MCF 10A (cell line): ENCODE results near the gene TEDDM1. TPM values are rescaled to one million over a fixed set of nuclear protein-coding genes. Genes with fewer than 3 reads are reported as not detected.

Experiments
- BruUV-seq: library from RNA; stranded (reverse); fragments of 400-500 nt; replicated peaks from 2 replicates; lab custom pipeline; 2021; lab: Mats Ljungman, UMichigan
- CTCF ChIA-PET: fragments of 300-600 bp; sonication (Branson Sonifier 250); formaldehyde crosslinking; extraction: SDS; loops from one replicate; lab custom pipeline; 2021; ENCODE audit warnings: antibody characterized with exemption, inconsistent platforms; lab: Yijun Ruan, JAX
- POLR2A ChIA-PET: fragments of 300-600, 350-650 bp; sonication (Branson Sonifier 250); formaldehyde crosslinking; extraction: SDS; loops from one replicate; lab custom pipeline; 2020; ENCODE audit warnings: antibody characterized with exemption, inconsistent platforms; lab: Yijun Ruan, JAX
- DNase-seq: peaks from one replicate; pipeline ENCODE4 v3.0.0-alpha.2; 2018; ENCODE audit not compliant: unreplicated experiment
- H3K27ac Mint-ChIP-seq: one replicate; pipeline ENCODE4 v1.8.0; 2022; ENCODE audit warnings: mild to moderate bottlenecking, low read depth, mixed read lengths; ENCODE audit not compliant: unreplicated experiment
- H3K27me3 Mint-ChIP-seq: one replicate; pipeline ENCODE4 v1.8.0; 2022; ENCODE audit warnings: mixed read lengths; ENCODE audit not compliant: insufficient read depth, unreplicated experiment
- H3K36me3 Mint-ChIP-seq: one replicate; pipeline ENCODE4 v1.8.0; 2022; ENCODE audit warnings: mild to moderate bottlenecking, moderate library complexity, mixed read lengths; ENCODE audit not compliant: insufficient read depth, unreplicated experiment
- H3K4me1 Mint-ChIP-seq: one replicate; pipeline ENCODE4 v1.8.0; 2022; ENCODE audit warnings: mixed read lengths; ENCODE audit not compliant: insufficient read depth, unreplicated experiment
- H3K4me3 Mint-ChIP-seq: one replicate; pipeline ENCODE4 v1.8.0; 2022; ENCODE audit warnings: mild to moderate bottlenecking, moderate library complexity, mixed read lengths; ENCODE audit not compliant: unreplicated experiment
- H3K9me3 Mint-ChIP-seq: one replicate; pipeline ENCODE4 v1.8.0; 2022; ENCODE audit warnings: mixed read lengths; ENCODE audit not compliant: unreplicated experiment
- intact Hi-C: fragments of 100-400 bp; cut with micrococcal nuclease; formaldehyde crosslinking; loops from 2 replicates; pipeline ENCODE4 v1.14.1; 2022
- total RNA-seq: library from RNA; stranded (reverse); gene quantifications from 2 replicates; pipeline ENCODE4 v1.2.3, GENCODE V29; 2022
- TF ChIP-seq, protein P1 (sequence below): fragments of 200-600 bp; IDR thresholded peaks from one replicate; pipeline ENCODE4 v1.8.0; 2022; ENCODE audit warnings: antibody characterized with exemption, mild to moderate bottlenecking; ENCODE audit not compliant: unreplicated experiment

The TEDDM1 gene
- total RNA-seq, 1 experiment from 2014 or later: not detected

DNA sequence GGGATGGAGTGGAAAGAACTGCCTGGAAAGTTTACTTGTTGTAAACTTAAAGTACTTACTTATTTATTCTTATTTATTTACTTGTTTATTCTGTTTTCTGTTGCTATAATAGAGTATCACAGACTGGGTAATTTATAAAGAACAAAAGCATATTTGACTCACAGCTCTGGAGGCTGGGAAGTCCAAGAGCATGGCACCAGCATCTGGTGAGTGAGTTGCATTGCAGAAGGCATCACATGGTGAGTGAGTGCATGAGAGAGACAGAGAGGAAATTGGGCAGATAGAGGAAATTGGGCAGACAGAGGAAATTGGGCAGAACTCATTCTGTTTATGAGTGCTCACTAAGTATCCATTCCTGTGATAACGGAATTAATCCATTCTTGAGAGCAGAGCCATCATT is 37.9 kb upstream of the TEDDM1 start:
- no TSS peak for BruUV-seq
- POLR2A ChIA-PET: no interaction called here

DNA sequence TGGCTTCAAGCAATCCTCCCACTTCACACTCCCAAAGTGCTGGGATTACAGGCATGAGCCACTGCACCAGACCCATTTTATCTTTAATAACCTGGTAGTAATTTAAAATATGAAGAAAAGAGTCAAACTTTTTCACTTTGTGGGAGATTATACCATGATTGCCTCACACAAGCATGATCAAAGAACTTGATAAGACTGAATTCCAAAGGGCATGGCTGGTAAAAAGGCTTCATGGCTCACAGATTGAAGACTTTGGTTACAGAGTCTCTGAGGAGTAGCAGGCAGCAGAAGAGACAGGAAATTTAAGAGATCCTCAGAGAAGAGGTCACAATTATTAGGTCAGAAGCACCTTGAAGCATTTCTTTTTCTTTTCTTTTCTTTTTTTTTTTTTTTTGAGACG is 33.1 kb upstream of the TEDDM1 start:
- Mint-ChIP-seq H3K27ac (no peak overlapping the region), H3K4me3 (no peak overlapping the region), H3K4me1 (no peaks in the 10 kb centered on the region), H3K27me3 (no peaks in the 10 kb centered on the region), H3K36me3 (no peaks in the 10 kb centered on the region), H3K9me3 (peaks cover 6% of the 10 kb centered on the region)
- ChIA-PET POLR2A (interaction anchor here (0.9 to 1.3 kb wide), 3 partner anchors 10 to 23 kb away, joined by 3 to 4 read pairs (median 3); no protein-coding TSS in a partner anchor), CTCF (interaction anchor here (1.1 to 1.3 kb wide), 4 partner anchors 9 to 169 kb away, joined by 3 to 5 read pairs (median 4); no protein-coding TSS in a partner anchor)
- no peak for DNase-seq
- no TSS peak for BruUV-seq
- TF ChIP-seq, protein P1, sequence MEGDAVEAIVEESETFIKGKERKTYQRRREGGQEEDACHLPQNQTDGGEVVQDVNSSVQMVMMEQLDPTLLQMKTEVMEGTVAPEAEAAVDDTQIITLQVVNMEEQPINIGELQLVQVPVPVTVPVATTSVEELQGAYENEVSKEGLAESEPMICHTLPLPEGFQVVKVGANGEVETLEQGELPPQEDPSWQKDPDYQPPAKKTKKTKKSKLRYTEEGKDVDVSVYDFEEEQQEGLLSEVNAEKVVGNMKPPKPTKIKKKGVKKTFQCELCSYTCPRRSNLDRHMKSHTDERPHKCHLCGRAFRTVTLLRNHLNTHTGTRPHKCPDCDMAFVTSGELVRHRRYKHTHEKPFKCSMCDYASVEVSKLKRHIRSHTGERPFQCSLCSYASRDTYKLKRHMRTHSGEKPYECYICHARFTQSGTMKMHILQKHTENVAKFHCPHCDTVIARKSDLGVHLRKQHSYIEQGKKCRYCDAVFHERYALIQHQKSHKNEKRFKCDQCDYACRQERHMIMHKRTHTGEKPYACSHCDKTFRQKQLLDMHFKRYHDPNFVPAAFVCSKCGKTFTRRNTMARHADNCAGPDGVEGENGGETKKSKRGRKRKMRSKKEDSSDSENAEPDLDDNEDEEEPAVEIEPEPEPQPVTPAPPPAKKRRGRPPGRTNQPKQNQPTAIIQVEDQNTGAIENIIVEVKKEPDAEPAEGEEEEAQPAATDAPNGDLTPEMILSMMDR: no peak
- intact Hi-C loops: no loop called here

More for the DNA sequence above, 37.9 kb upstream of the TEDDM1 start:
- Mint-ChIP-seq H3K27me3 (no peaks in the 10 kb centered on the region), H3K4me1 (no peaks in the 10 kb centered on the region), H3K9me3 (peaks cover 7% of the 10 kb centered on the region), H3K27ac (no peak overlapping the region), H3K4me3 (no peak overlapping the region), H3K36me3 (no peaks in the 10 kb centered on the region)
- TF ChIP-seq, protein P1: no peak
- CTCF ChIA-PET: interaction anchor here (0.8 to 1.4 kb wide), 3 partner anchors 46 to 353 kb away, joined by 3 to 6 read pairs (median 3); no protein-coding TSS in a partner anchor
- no peak for DNase-seq
- intact Hi-C loops: no loop called here

DNA sequence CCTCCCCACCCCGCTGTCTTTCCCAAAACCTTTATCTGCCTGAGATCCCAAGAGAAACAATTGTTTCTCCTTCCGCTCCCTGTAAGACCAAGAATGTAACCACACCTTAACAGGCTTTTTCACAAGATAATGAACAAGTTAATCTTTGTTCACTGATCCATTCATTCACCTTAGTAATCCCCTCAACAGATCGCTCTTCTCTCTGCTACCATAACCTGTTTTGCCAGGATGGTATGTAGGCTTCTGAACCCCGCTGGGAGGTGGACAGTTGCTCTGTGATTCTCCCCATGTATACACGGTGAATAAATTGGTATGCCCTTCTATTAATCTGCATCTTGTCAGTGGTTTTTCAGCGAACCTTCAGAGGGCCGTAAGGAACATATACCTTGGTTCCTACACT is 30.8 kb upstream of the TEDDM1 start:
- intact Hi-C loops: no loop called here
- POLR2A ChIA-PET: interaction anchor here (0.6 kb wide), 1 partner anchor 336 kb away, joined by 3 read pairs; no protein-coding TSS in a partner anchor
- H3K9me3 Mint-ChIP-seq: no peaks in the 10 kb centered on the region
- no peak overlapping the region for H3K4me3 Mint-ChIP-seq
- CTCF ChIA-PET: interaction anchor here (0.5 to 0.6 kb wide), 2 partner anchors 137 to 349 kb away, joined by 3 to 4 read pairs; no protein-coding TSS in a partner anchor
- no peaks in the 10 kb centered on the region for H3K4me1 Mint-ChIP-seq
- TF ChIP-seq, protein P1: no peak
- H3K27me3 Mint-ChIP-seq: no peaks in the 10 kb centered on the region
- DNase-seq: no peak
- BruUV-seq: no TSS peak
- H3K27ac Mint-ChIP-seq: no peak overlapping the region
- no peaks in the 10 kb centered on the region for H3K36me3 Mint-ChIP-seq

DNA sequence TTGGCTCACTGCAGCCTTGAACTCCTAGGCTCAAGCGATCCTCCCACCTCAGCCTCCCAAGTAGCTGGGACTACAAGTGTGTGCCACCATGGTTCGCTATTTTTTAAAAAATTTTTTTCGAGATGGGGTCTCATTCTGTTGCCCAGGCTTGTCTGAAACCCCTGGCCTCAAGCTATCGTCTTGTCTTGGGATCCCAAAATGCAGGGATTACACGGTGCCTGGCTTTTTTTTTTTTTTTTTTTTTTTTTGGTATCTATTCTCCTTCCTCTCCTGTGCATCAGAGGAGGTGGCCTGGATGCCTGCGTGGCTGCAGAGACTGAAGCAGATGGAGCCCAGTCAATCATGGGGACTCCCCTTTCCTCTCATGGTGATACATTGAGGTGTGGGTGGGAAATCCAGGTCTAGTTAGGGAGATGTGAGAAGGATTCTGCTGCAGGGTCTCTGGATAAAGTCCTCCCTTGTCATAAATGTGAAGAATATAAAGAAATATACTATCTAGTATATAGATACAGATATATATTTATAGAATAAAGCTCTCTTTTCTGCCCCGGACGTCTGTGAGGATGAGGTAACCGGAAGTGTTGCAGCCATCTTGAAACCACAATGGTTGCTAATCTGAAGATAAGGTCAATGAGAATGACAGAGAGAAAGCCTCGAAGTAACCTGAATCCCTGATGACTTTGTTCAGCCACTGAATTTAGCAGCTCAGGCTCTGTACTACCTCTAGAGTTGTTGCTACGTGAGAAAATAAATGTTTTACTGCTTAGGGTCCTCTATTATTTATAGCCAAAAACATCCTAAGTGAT is 30.0 kb upstream of the TEDDM1 start:
- no TSS peak for BruUV-seq
- H3K27me3 Mint-ChIP-seq: no peaks in the 10 kb centered on the region
- no peak overlapping the region for H3K27ac Mint-ChIP-seq
- H3K9me3 Mint-ChIP-seq: no peaks in the 10 kb centered on the region
- intact Hi-C loops: no loop called here
- no peak overlapping the region for H3K4me3 Mint-ChIP-seq
- CTCF ChIA-PET: interaction anchor here (0.5 to 0.8 kb wide), 2 partner anchors 202 to 612 kb away, joined by 3 read pairs; no protein-coding TSS in a partner anchor
- POLR2A ChIA-PET: interaction anchor here (0.6 kb wide), 1 partner anchor 336 kb away, joined by 3 read pairs; no protein-coding TSS in a partner anchor
- no peaks in the 10 kb centered on the region for H3K36me3 Mint-ChIP-seq
- DNase-seq: no peak
- TF ChIP-seq, protein P1: no peak
- no peaks in the 10 kb centered on the region for H3K4me1 Mint-ChIP-seq
